BLaER1 treated with 17β-estradiol and CSF1 and Interleukin-3, amounts not matched to agents 10 nM and 100 nM (cell line): ENCODE measurements around the gene AP2A2.

Experiments used
- H3K27ac ChIP-seq, 11 experiments: shearing (Covaris generic); formaldehyde crosslinking; 2 replicates each; pipeline ENCODE4 v1.8.1; 2022
- H3K27me3 ChIP-seq, 11 experiments: shearing (Covaris generic); formaldehyde crosslinking; 2 replicates each; pipeline ENCODE4 v1.8.1; 2022
- H3K36me3 ChIP-seq, 11 experiments: shearing (Covaris generic); formaldehyde crosslinking; 2 replicates each; pipeline ENCODE4 v1.8.1; 2022
- H3K4me1 ChIP-seq, 10 experiments: shearing (Covaris generic); formaldehyde crosslinking; 2 replicates each; pipeline ENCODE4 v1.8.1; 2022
- H3K4me2 ChIP-seq, 11 experiments: shearing (Covaris generic); formaldehyde crosslinking; 2 replicates each; pipeline ENCODE4 v1.8.1; 2022
- H3K4me3 ChIP-seq, 10 experiments: shearing (Covaris generic); formaldehyde crosslinking; 2 replicates each; pipeline ENCODE4 v1.8.1; 2022
- H3K9ac ChIP-seq, 11 experiments: shearing (Covaris generic); formaldehyde crosslinking; 2 replicates each; pipeline ENCODE4 v1.8.1; 2022
- H3K9me3 ChIP-seq, 11 experiments: shearing (Covaris generic); formaldehyde crosslinking; replicated peaks in 1 of 11; 2 replicates each; pipeline ENCODE4 v1.8.1; 2022
- H4K20me1 ChIP-seq, 11 experiments: shearing (Covaris generic); formaldehyde crosslinking; 2 replicates each; pipeline ENCODE4 v1.8.1; 2022
- Cebpa-rat ChIP-seq, 11 experiments: shearing (Covaris generic); IDR thresholded peaks; 2 replicates each; pipeline ENCODE4 v1.8.1; 2022

Gene AP2A2

DNA sequence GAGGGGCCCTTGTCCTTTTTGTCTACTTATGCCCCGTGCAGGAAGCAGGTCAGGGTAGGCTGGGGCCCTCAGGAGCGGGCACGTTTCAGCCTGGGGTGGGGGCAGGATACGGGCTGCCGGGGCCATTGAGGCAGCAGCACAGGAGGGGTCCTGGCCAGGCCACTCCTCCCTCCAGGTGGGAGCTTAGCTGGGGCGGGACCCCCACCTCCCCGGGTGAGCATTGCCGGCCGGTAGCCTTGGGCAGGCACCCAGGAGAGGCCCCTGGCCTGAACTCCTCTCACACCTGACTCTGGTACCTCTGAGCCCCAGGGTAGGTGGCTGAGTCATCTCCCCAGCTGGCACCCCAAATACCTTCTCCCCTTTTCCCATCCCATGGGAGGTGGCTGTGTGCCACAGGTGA is 115.8 kb downstream of the AP2A2 start:
- H3K4me3 ChIP-seq, result no peak overlapping the region
- H4K20me1 ChIP-seq, result peaks cover 0 to 12% (median 0%) of the 10 kb centered on the region in 11 experiments; a peak in 3 of 22 replicates
- no peak for TF ChIP-seq Cebpa-rat (IDR thresholded peaks at IDR 0.05)
- H3K9ac ChIP-seq, result peak overlapping the region in 3 of 11 experiments; percentile 27 to 46 (median 29); a peak in 3 of 22 replicates
- peak overlapping the region in 7 of 11 experiments; percentile 20 to 71 (median 70); a peak in 13 of 22 replicates for H3K4me2 ChIP-seq
- no peaks in the 10 kb centered on the region for H3K36me3 ChIP-seq
- H3K4me1 ChIP-seq, result peaks cover 8 to 62% (median 48%) of the 10 kb centered on the region in 10 experiments
- no peak overlapping the region; a peak in 1 of 22 replicates for H3K27ac ChIP-seq
- no peaks in the 10 kb centered on the region for H3K27me3 ChIP-seq
- peaks cover 7 to 15% (median 12%) of the 10 kb centered on the region in 11 experiments; a peak in 18 of 22 replicates for H3K9me3 ChIP-seq

GRCh38 chr11:1041936-1042608 is 116.4 kb downstream of the AP2A2 start:
- Histone ChIP-seq H3K9me3 (peaks cover 7 to 15% (median 12%) of the 10 kb centered on the region in 11 experiments; a peak in 18 of 22 replicates), H3K36me3 (no peaks in the 10 kb centered on the region), H3K27me3 (no peaks in the 10 kb centered on the region), H3K4me2 (peak overlapping the region in 7 of 11 experiments; percentile 20 to 71 (median 70); a peak in 13 of 22 replicates), H3K9ac (peak overlapping the region in 4 of 11 experiments; percentile 7 to 46 (median 28); a peak in 3 of 22 replicates), H3K4me1 (peaks cover 8 to 68% (median 53%) of the 10 kb centered on the region in 10 experiments), H4K20me1 (peaks cover 0 to 6% (median 0%) of the 10 kb centered on the region in 11 experiments; a peak in 3 of 22 replicates), H3K27ac (no peak overlapping the region; a peak in 1 of 22 replicates), H3K4me3 (no peak overlapping the region)
- no peak for TF ChIP-seq Cebpa-rat (IDR thresholded peaks at IDR 0.05)

- Histone ChIP-seq H3K9ac (peak overlapping the region in 1 of 11 experiments; percentile 7; a peak in 1 of 22 replicates), H3K4me2 (peak overlapping the region in 9 of 11 experiments; percentile 37 to 71 (median 65); a peak in 16 of 22 replicates)
These were observed 117.2 kb downstream of the AP2A2 start for GRCh38 chr11:1042626-1043562.

DNA sequence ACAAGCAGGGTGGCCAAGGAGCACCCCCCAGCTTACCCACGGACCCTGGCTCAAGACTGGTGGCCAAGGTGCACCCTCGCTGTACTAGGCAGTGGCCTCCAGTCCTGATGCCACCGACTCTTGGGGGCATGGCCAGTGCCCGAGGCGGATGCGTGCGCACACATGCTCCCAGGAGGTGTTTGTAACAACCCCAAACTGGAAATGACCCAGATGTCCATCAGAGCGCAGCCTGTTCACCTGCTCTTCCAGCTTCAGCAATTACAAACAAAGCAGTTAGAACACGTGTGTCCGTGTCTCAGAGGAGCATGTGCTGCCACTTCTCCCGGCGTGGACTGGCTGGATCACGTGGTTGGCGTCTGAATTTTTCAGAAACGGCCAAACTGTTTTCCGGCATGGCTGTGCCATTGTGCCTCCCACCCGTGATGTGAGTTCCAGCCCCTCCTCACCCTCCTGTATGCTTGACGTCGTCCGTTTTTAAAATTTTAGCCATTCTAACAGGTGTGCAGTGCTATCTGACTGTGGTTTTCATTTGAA is 118.0 kb downstream of the AP2A2 start:
- peak overlapping the region; percentile 37 to 71 (median 65); a peak in 21 of 22 replicates for H3K4me2 ChIP-seq
- H3K4me1 ChIP-seq, result peaks cover 8 to 84% (median 66%) of the 10 kb centered on the region in 10 experiments
- no peak overlapping the region; a peak in 1 of 22 replicates for H3K9ac ChIP-seq
- no peak overlapping the region; a peak in 1 of 20 replicates for H3K4me3 ChIP-seq
- TF ChIP-seq Cebpa-rat (IDR thresholded peaks at IDR 0.05), result no peak
- H3K9me3 ChIP-seq, result peaks cover 7 to 15% (median 12%) of the 10 kb centered on the region in 11 experiments; a peak in 18 of 22 replicates
- H3K36me3 ChIP-seq, result no peaks in the 10 kb centered on the region
- H3K27me3 ChIP-seq, result no peaks in the 10 kb centered on the region
- H4K20me1 ChIP-seq, result peaks cover 0 to 5% (median 0%) of the 10 kb centered on the region in 11 experiments; a peak in 3 of 22 replicates
- H3K27ac ChIP-seq, result peak overlapping the region in 4 of 11 experiments; percentile 37 to 43 (median 42); a peak in 8 of 22 replicates

More at GRCh38 chr11:1042626-1043562, 117.2 kb downstream of the AP2A2 start:
- no peaks in the 10 kb centered on the region for H3K36me3 ChIP-seq
- H3K4me1 ChIP-seq, result peaks cover 8 to 76% (median 60%) of the 10 kb centered on the region in 10 experiments
- H3K27ac ChIP-seq, result peak overlapping the region in 4 of 11 experiments; percentile 37 to 43 (median 42); a peak in 7 of 22 replicates
- no peak overlapping the region for H3K4me3 ChIP-seq
- H3K27me3 ChIP-seq, result no peaks in the 10 kb centered on the region
- TF ChIP-seq Cebpa-rat (IDR thresholded peaks at IDR 0.05), result no peak
- peaks cover 0 to 5% (median 0%) of the 10 kb centered on the region in 11 experiments; a peak in 3 of 22 replicates for H4K20me1 ChIP-seq
- peaks cover 7 to 15% (median 12%) of the 10 kb centered on the region in 11 experiments; a peak in 18 of 22 replicates for H3K9me3 ChIP-seq

- Histone ChIP-seq H3K9me3 (peaks cover 7 to 15% (median 12%) of the 10 kb centered on the region in 11 experiments; a peak in 18 of 22 replicates), H3K4me2 (peak overlapping the region; percentile 37 to 71 (median 65); a peak in 21 of 22 replicates), H3K9ac (no peak overlapping the region), H3K36me3 (no peaks in the 10 kb centered on the region), H4K20me1 (peaks cover 0 to 5% (median 0%) of the 10 kb centered on the region in 11 experiments; a peak in 3 of 22 replicates), H3K27me3 (no peaks in the 10 kb centered on the region), H3K4me1 (peaks cover 11 to 89% (median 71%) of the 10 kb centered on the region in 10 experiments), H3K4me3 (no peak overlapping the region; a peak in 1 of 20 replicates), H3K27ac (peak overlapping the region in 4 of 11 experiments; percentile 37 to 43 (median 42); a peak in 6 of 22 replicates)
- no peak for TF ChIP-seq Cebpa-rat (IDR thresholded peaks at IDR 0.05)
These were observed 118.5 kb downstream of the AP2A2 start for GRCh38 chr11:1044160-1044559.

- peaks cover 0 to 20% (median 0%) of the 10 kb centered on the region in 11 experiments; a peak in 1 of 22 replicates for H4K20me1 ChIP-seq
- peaks cover 34 to 97% (median 76%) of the 10 kb centered on the region in 10 experiments for H3K4me1 ChIP-seq
- no peaks in the 10 kb centered on the region for H3K27me3 ChIP-seq
- H3K9me3 ChIP-seq, result peaks cover 7 to 15% (median 12%) of the 10 kb centered on the region in 11 experiments; a peak in 18 of 22 replicates
- no peak overlapping the region for H3K4me3 ChIP-seq
- 0 out of 22 replicates have a peak overlapping the region, but pooled peaks of 1 of the 11 experiments have one; percentile 42 for H3K9ac ChIP-seq
- H3K4me2 ChIP-seq, result peak overlapping the region in 7 of 11 experiments; percentile 3 to 89 (median 37); a peak in 9 of 22 replicates
- no peak for TF ChIP-seq Cebpa-rat (IDR thresholded peaks at IDR 0.05)
- H3K36me3 ChIP-seq, result no peaks in the 10 kb centered on the region
- no peak overlapping the region for H3K27ac ChIP-seq
These were observed 122.0 kb downstream of the AP2A2 start for GRCh38 chr11:1047595-1048156.

- H3K4me3 ChIP-seq, result no peak overlapping the region
- no peaks in the 10 kb centered on the region for H3K27me3 ChIP-seq
- H3K9ac ChIP-seq, result peak overlapping the region in 1 of 11 experiments; percentile 24; a peak in 2 of 22 replicates
- peak overlapping the region in 10 of 11 experiments; percentile 52 to 89 (median 70); a peak in 14 of 22 replicates for H3K4me2 ChIP-seq
- H3K27ac ChIP-seq, result no peak overlapping the region
- H4K20me1 ChIP-seq, result peaks cover 0 to 24% (median 0%) of the 10 kb centered on the region in 11 experiments; a peak in 1 of 22 replicates
- peaks cover 7 to 15% (median 12%) of the 10 kb centered on the region in 11 experiments; a peak in 18 of 22 replicates for H3K9me3 ChIP-seq
- no peak for TF ChIP-seq Cebpa-rat (IDR thresholded peaks at IDR 0.05)
- H3K4me1 ChIP-seq, result peaks cover 33 to 97% (median 76%) of the 10 kb centered on the region in 10 experiments
- H3K36me3 ChIP-seq, result no peaks in the 10 kb centered on the region
These were observed 122.9 kb downstream of the AP2A2 start for GRCh38 chr11:1048375-1049070.
